ENCODE results near the gene COBL. TPM values are rescaled to one million over a fixed set of nuclear protein-coding genes. Genes with fewer than 3 reads are reported as not detected.

COBL gene
- total RNA-seq, 1 experiment from 2014 or later: 52.3 TPM

DNA sequence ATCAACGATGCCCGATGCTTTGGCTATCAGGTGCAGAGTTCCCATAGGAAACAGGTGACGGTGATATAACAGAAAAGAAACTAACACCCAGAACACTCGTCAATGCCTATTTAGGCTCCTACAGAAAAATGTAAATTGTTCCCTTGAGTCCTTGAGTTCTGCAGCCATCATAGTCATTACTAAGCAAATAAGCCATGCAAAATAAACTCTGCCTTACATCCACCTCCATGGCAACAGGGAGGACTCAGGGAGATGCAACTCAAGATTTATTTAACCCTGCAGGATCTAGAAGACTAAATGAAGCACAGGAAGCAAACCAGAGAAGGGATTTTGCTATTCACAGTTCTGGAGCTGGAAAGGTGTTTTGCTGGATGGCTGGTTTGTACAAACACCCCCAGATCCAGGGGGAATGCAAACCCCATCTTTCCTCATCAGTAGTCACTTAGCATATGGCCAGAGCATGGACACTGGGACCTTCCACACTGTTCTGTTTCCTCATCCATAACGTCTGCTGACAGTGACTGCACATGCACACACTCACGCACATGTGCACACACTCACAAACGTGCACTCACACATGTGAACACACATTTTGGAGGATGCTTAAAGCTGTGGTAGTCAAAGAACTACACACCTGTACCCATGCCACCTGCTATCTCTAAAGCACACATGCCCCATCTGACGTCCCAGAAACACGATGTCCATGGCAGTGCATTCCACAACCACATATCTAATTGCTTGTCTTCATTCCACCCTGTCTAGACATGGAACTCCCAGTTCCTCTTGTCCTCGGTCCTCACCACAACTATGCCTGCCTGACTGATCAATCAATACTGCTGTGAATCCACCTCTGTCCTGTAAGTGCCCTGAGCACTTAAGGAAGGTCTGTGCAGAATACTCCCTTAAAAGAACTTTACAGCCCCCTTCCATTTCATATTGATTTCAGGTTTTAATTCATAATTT lies 178.2 kb downstream of the COBL start:
- WGBS (ENCODE audit: extremely low coverage, insufficient read length, low lambda C conversion rate): no CpG with 5 or more reads among the region's 10 CpGs
- peaks cover 0 to 1% of the 10 kb centered on the region in 2 experiments; a peak in 1 of 5 replicates for H3K9me3 Mint-ChIP-seq
- Histone ChIP-seq H3K27ac (ENCODE audit: insufficient read length, low read depth, low read length) (no peak overlapping the region), H3K23me2 (ENCODE audit: insufficient read length, low read depth, low read length, poor library complexity, severe bottlenecking) (no peaks in the 10 kb centered on the region), H2BK20ac (ENCODE audit: low read depth, low read length, poor library complexity, severe bottlenecking) (no peak overlapping the region), H2BK15ac (ENCODE audit: low read depth, low read length) (no peak overlapping the region), H2BK120ac (ENCODE audit: low read depth, low read length, poor library complexity, severe bottlenecking) (no peak overlapping the region), H3K56ac (ENCODE audit: insufficient read length, low read depth, low read length) (no peak overlapping the region), H3K18ac (ENCODE audit: insufficient read length, low read depth, low read length) (no peak overlapping the region), H4K8ac (replicated peaks; ENCODE audit: insufficient read length, low read depth, low read length) (no peak overlapping the region), H4K5ac (ENCODE audit: insufficient read length, low read depth, low read length) (no peak overlapping the region), H3K23ac (ENCODE audit: insufficient read length, low read depth, low read length) (no peak overlapping the region), H3K9ac (ENCODE audit: extremely low read depth, insufficient read length, low read length) (no peak overlapping the region), H3K9me3 (ENCODE audit: control insufficient read depth, low read depth, low read length) (no peaks in the 10 kb centered on the region), H2BK12ac (ENCODE audit: insufficient read length, low read depth, low read length) (no peak overlapping the region), H3K14ac (ENCODE audit: insufficient read depth, low read length) (no peak overlapping the region), H3T11ph (ENCODE audit: low read length) (no peak overlapping the region), H3K79me2 (ENCODE audit: insufficient read depth, low read length) (no peaks in the 10 kb centered on the region), H2BK5ac (ENCODE audit: insufficient read length, low read length) (no peak overlapping the region), H3K27me3 (ENCODE audit: insufficient read depth, low read length) (no peaks in the 10 kb centered on the region), H3K4me1 (ENCODE audit: insufficient read depth, low read length) (no peaks in the 10 kb centered on the region; the same call in 1 of the 2 replicates), H2AFZ (ENCODE audit: low read length) (no peak overlapping the region), H3K4ac (ENCODE audit: low read depth, low read length) (no peak overlapping the region), H3K4me2 (ENCODE audit: insufficient read depth, insufficient read length, low read length) (no peak overlapping the region), H2AK5ac (ENCODE audit: insufficient read length, low read length) (no peak overlapping the region), H3K79me1 (ENCODE audit: insufficient read depth, low read depth, low read length, poor library complexity, severe bottlenecking) (no peaks in the 10 kb centered on the region), H4K20me1 (ENCODE audit: control insufficient read depth, insufficient read depth, insufficient read length) (no peaks in the 10 kb centered on the region), H4K91ac (ENCODE audit: insufficient read length, low read depth, low read length) (no peak overlapping the region)
- no peak overlapping the region for H3K27ac Mint-ChIP-seq
- DNase-seq: no peak
- no peak for TF ChIP-seq CTCF (conservative IDR thresholded peaks at IDR 0.05)
- H3K27me3 Mint-ChIP-seq (ENCODE audit: low read depth): no peaks in the 10 kb centered on the region
- H3K4me3 Mint-ChIP-seq: no peak overlapping the region
- peaks cover 17 to 22% of the 10 kb centered on the region in 2 experiments for H3K4me1 Mint-ChIP-seq
- H3K36me3 Mint-ChIP-seq (ENCODE audit: insufficient read depth in 1 of 3, low read depth in 3 of 3): peaks cover 7 to 27% (median 16%) of the 10 kb centered on the region in 3 experiments; a peak in 6 of 7 replicates

Data from H9 (cell line).